HEK293 (cell line): Measurements from ENCODE around the gene CTDNEP1.

Experiments
- CTCF ChIP-seq: fragments of 450-650 bp; formaldehyde crosslinking; IDR thresholded peaks from 2 replicates; pipeline ENCODE4 v1.5.1; 2016; ENCODE audit warnings: missing biosample characterization, missing genetic modification characterization
- ZNF24 ChIP-seq: fragments of 450-650 bp; formaldehyde crosslinking; IDR thresholded peaks from 2 replicates; pipeline ENCODE4 v1.5.1; 2016; ENCODE audit warnings: missing biosample characterization, missing genetic modification characterization
- ZNF311 ChIP-seq: fragments of 450-650 bp; formaldehyde crosslinking; IDR thresholded peaks from 2 replicates; pipeline ENCODE4 v1.5.1; 2017; ENCODE audit warnings: missing biosample characterization, missing genetic modification characterization, borderline replicate concordance

GRCh38 chr17:7259555-7259889 is 8.0 kb upstream of the CTDNEP1 start:
- TF ChIP-seq ZNF311 (tag by site-specific recombination) (no peak), CTCF (tag by site-specific recombination) (no peak), ZNF24 (no peak)
